Ishikawa (cell line): ENCODE measurements around the gene RBM39.

Source experiments
- CEBPB ChIP-seq: IDR thresholded peaks from 2 replicates; pipeline ENCODE4 v1.6.1; 2012
- EGR1 ChIP-seq: IDR thresholded peaks from 2 replicates; pipeline ENCODE4 v1.6.1; 2012
- FOXM1 ChIP-seq: IDR thresholded peaks from 2 replicates; pipeline ENCODE4 v1.6.1; 2012; ENCODE audit warnings: low read depth, borderline replicate concordance
- MAX ChIP-seq: IDR thresholded peaks from 2 replicates; pipeline ENCODE4 v1.6.1; 2012
- RAD21 ChIP-seq: IDR thresholded peaks from 2 replicates; pipeline ENCODE4 v1.6.1; 2012; ENCODE audit warnings: low read depth
- REST ChIP-seq: IDR thresholded peaks from 2 replicates; pipeline ENCODE4 v1.6.1; 2012; ENCODE audit warnings: low read depth, mild to moderate bottlenecking
- TAF1 ChIP-seq: IDR thresholded peaks from 2 replicates; pipeline ENCODE4 v1.6.1; 2012; ENCODE audit warnings: low read depth, mild to moderate bottlenecking
- TCF12 ChIP-seq: IDR thresholded peaks from 2 replicates; pipeline ENCODE4 v1.6.1; 2012; ENCODE audit warnings: low read depth
- TEAD4 ChIP-seq: IDR thresholded peaks from 2 replicates; pipeline ENCODE4 v1.6.1; 2012
- YY1 ChIP-seq: IDR thresholded peaks from 2 replicates; pipeline ENCODE4 v1.6.1; 2012; ENCODE audit warnings: low read depth

- TF ChIP-seq YY1 (no peak), TAF1 (no peak), REST (no peak), FOXM1 (no peak), TEAD4 (no peak), EGR1 (no peak), RAD21 (no peak), TCF12 (no peak), MAX (no peak), CEBPB (no peak)
These were observed 43.5 kb downstream of the RBM39 start for GRCh38 chr20:35698298-35699126.
